DOHH2 (cell line): Measurements from ENCODE around the gene RHEX.

ENCODE experiments used
- H3F3A ChIP-seq: fragments of 200-600 bp; sonication (generic), shearing (Covaris generic); 2 replicates; pipeline ENCODE4 v1.6.0; 2016; ENCODE audit warnings: antibody characterized with exemption, mild to moderate bottlenecking; ENCODE audit not compliant: control insufficient read depth, insufficient read depth
- H3K27ac ChIP-seq: fragments of 200-600 bp; sonication (generic); 2 replicates; pipeline ENCODE4 v1.5.1; 2014; ENCODE audit warnings: low read depth, mild to moderate bottlenecking, low read length, moderate library complexity
- H3K27me3 ChIP-seq: fragments of 200-600 bp; sonication (generic); 2 replicates; pipeline ENCODE4 v1.6.1; 2014; ENCODE audit warnings: mild to moderate bottlenecking, low read length, mixed read lengths; ENCODE audit not compliant: control insufficient read depth
- H3K36me3 ChIP-seq: fragments of 200-600 bp; sonication (generic); 2 replicates; pipeline ENCODE4 v1.6.1; 2014; ENCODE audit warnings: mild to moderate bottlenecking, low read length, moderate library complexity, mixed read lengths; ENCODE audit not compliant: control insufficient read depth
- H3K4me1 ChIP-seq: fragments of 200-600 bp; sonication (generic); 2 replicates; pipeline ENCODE4 v1.6.1; 2014; ENCODE audit warnings: mild to moderate bottlenecking, low read length, mixed read lengths; ENCODE audit not compliant: control insufficient read depth
- H3K4me2 ChIP-seq: fragments of 200-600 bp; sonication (generic); 2 replicates; pipeline ENCODE4 v1.6.0; 2014; ENCODE audit warnings: mild to moderate bottlenecking, low read length, moderate library complexity
- H3K4me3 ChIP-seq: fragments of 200-600 bp; sonication (generic); 2 replicates; pipeline ENCODE4 v1.5.1; 2014; ENCODE audit warnings: mild to moderate bottlenecking, low read length, mixed read lengths
- H3K79me2 ChIP-seq: fragments of 200-600 bp; sonication (generic); 2 replicates; pipeline ENCODE4 v1.6.1; 2014; ENCODE audit warnings: mild to moderate bottlenecking, low read length, mixed read lengths; ENCODE audit not compliant: control insufficient read depth
- H3K9me2 ChIP-seq: fragments of 200-600 bp; sonication (generic); replicated peaks from 2 replicates; pipeline ENCODE4 v1.6.1; 2014; ENCODE audit warnings: mild to moderate bottlenecking, low read length, mixed read lengths; ENCODE audit not compliant: control insufficient read depth
- H3K9me3 ChIP-seq: fragments of 200-600 bp; sonication (generic); 2 replicates; pipeline ENCODE4 v1.6.1; 2014; ENCODE audit warnings: antibody characterized with exemption, low read length, mixed read lengths; ENCODE audit not compliant: control insufficient read depth, insufficient read depth
- H4K20me1 ChIP-seq: fragments of 200-600 bp; sonication (generic); 2 replicates; pipeline ENCODE4 v1.6.0; 2014; ENCODE audit warnings: low read depth, mild to moderate bottlenecking, antibody characterized with exemption, low read length, moderate library complexity; ENCODE audit not compliant: control insufficient read depth, insufficient read depth
- CTCF ChIP-seq: fragments of 200-600 bp; sonication (generic); IDR thresholded peaks from one replicate; pipeline ENCODE4 v1.5.1; 2014; ENCODE audit warnings: antibody characterized with exemption, mild to moderate bottlenecking, low read depth, low read length; ENCODE audit not compliant: poor library complexity, severe bottlenecking
- EZH2phosphoT487 ChIP-seq: fragments of 200-600 bp; sonication (generic); IDR thresholded peaks from 2 replicates; pipeline ENCODE4 v1.6.1; 2017; ENCODE audit warnings: borderline replicate concordance, mild to moderate bottlenecking, antibody characterized with exemption, low read length, moderate library complexity, mixed read lengths

Gene RHEX

GRCh38 chr1:206041640-206042039, 11.3 kb upstream of the RHEX start:
- H3K79me2 ChIP-seq = no peaks in the 10 kb centered on the region
- H3K4me3 ChIP-seq = peak overlapping the region; percentile 53
- peaks cover 93% of the 10 kb centered on the region for H3K4me1 ChIP-seq
- H3K9me2 ChIP-seq = no peaks in the 10 kb centered on the region
- no peaks in the 10 kb centered on the region for H3K9me3 ChIP-seq
- H3F3A ChIP-seq = peaks cover 34% of the 10 kb centered on the region
- H3K27ac ChIP-seq = peak overlapping the region; percentile 46
- no peak for TF ChIP-seq EZH2phosphoT487
- no peaks in the 10 kb centered on the region for H3K36me3 ChIP-seq
- peak overlapping the region; percentile 77 for H3K4me2 ChIP-seq
- no peaks in the 10 kb centered on the region for H3K27me3 ChIP-seq
- no peaks in the 10 kb centered on the region for H4K20me1 ChIP-seq

GRCh38 chr1:206047271-206047670, 5.7 kb upstream of the RHEX start:
- Histone ChIP-seq H3K9me2 (no peaks in the 10 kb centered on the region), H3K4me1 (peaks cover 94% of the 10 kb centered on the region), H3K9me3 (no peaks in the 10 kb centered on the region), H3K27me3 (no peaks in the 10 kb centered on the region), H3K79me2 (0 out of 2 replicates have a peak, but pooled peaks cover 5% of the 10 kb centered on the region), H3K36me3 (no peaks in the 10 kb centered on the region), H3K27ac (peak overlapping the region; percentile 40), H3F3A (peaks cover 46% of the 10 kb centered on the region), H3K4me2 (peak overlapping the region; percentile 45), H3K4me3 (peak overlapping the region; percentile 17), H4K20me1 (no peaks in the 10 kb centered on the region)
- no peak for TF ChIP-seq CTCF
- no peak for TF ChIP-seq EZH2phosphoT487

DNA sequence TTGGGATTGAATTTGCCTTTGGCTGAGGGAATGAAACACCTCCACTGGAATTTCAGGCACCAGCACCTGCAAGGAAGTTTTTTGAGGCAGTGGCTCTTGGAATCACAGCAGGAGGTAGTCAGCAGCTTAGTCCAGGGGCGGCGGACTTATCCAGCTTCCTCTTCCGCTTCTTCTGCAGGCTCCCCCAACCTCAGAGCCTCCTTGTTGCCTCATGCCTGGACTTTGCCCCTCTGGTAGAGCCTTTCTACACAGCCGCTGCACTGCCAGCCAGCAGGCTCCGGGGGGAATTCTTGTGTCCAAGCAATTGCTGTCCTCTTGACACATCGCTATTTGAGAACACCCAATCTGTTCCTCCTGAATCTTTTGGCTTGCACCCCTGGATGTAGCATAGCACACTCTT, 4.4 kb upstream of the RHEX start:
- peaks cover 14% of the 10 kb centered on the region for H3K79me2 ChIP-seq
- no peaks in the 10 kb centered on the region for H3K27me3 ChIP-seq
- peaks cover 91% of the 10 kb centered on the region for H3K4me1 ChIP-seq
- TF ChIP-seq EZH2phosphoT487 (no peak), CTCF (no peak)
- H3K4me2 ChIP-seq = peak overlapping the region; percentile 45
- H4K20me1 ChIP-seq = no peaks in the 10 kb centered on the region
- no peak overlapping the region for H3K27ac ChIP-seq
- no peak overlapping the region for H3K4me3 ChIP-seq
- no peaks in the 10 kb centered on the region for H3K9me3 ChIP-seq
- peaks cover 40% of the 10 kb centered on the region for H3F3A ChIP-seq
- H3K9me2 ChIP-seq = no peaks in the 10 kb centered on the region
- peaks cover 8% of the 10 kb centered on the region for H3K36me3 ChIP-seq

DNA sequence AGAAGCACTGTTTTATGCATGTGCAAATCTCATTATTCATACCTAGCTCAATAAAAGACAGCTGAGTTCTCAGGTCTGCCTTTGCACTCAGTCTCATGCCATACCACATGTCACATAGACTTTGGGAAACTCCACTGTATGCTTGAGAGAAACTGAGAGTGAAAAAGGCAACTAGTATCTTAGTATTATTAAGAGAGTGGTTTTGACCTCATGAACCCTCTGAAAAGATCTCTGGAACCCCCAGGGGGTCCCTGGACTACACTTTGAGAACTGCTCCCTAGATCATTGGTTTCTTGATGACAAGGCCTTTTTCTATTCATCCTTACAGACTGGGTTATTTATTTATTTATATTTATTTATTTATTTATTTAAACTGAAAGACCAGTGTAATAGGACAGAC, 3.7 kb upstream of the RHEX start:
- Histone ChIP-seq H3K9me3 (no peaks in the 10 kb centered on the region), H3K36me3 (peaks cover 14% of the 10 kb centered on the region), H3K4me2 (peak overlapping the region; percentile 11; the same call in 1 of the 2 replicates), H3F3A (peaks cover 40% of the 10 kb centered on the region), H4K20me1 (no peaks in the 10 kb centered on the region), H3K9me2 (no peaks in the 10 kb centered on the region), H3K79me2 (peaks cover 21% of the 10 kb centered on the region), H3K4me1 (peaks cover 88% of the 10 kb centered on the region), H3K4me3 (no peak overlapping the region), H3K27me3 (no peaks in the 10 kb centered on the region), H3K27ac (peak overlapping the region; percentile 92; the same call in 1 of the 2 replicates)
- TF ChIP-seq CTCF = no peak
- no peak for TF ChIP-seq EZH2phosphoT487
